Mesenchymal stem cell (in vitro differentiated cells and primary cell): Measurements from ENCODE around the gene C1R.

Source experiments
- DNase-seq: peaks from one replicate; pipeline ENCODE4 v3.0.0-alpha.2; 2013
- H2AFZ ChIP-seq: one replicate; pipeline ENCODE4 v1.6.1; 2013; ENCODE audit warnings: low read depth, mild to moderate bottlenecking, control low read depth, inconsistent platforms, low read length, moderate library complexity
- H2AK5ac ChIP-seq: 2 replicates; pipeline ENCODE4 v1.6.1; 2013; ENCODE audit warnings: low read length, moderate library complexity, mild to moderate bottlenecking, inconsistent platforms; ENCODE audit not compliant: severe bottlenecking
- H2BK120ac ChIP-seq: one replicate; pipeline ENCODE4 v1.6.1; 2013; ENCODE audit warnings: low read depth, mild to moderate bottlenecking, inconsistent platforms, low read length, moderate library complexity
- H2BK12ac ChIP-seq, 2 experiments: one replicate each; pipeline ENCODE4 v1.6.1; 2013; ENCODE audit warnings: inconsistent platforms in 2 of 2, low read length in 2 of 2, mild to moderate bottlenecking in 2 of 2, moderate library complexity in 2 of 2, control low read depth in 1 of 2
- H2BK15ac ChIP-seq: one replicate; pipeline ENCODE4 v1.6.1; 2013; ENCODE audit warnings: mild to moderate bottlenecking, low read depth, inconsistent platforms; ENCODE audit not compliant: poor library complexity, severe bottlenecking
- H2BK5ac ChIP-seq: 2 replicates; pipeline ENCODE4 v1.6.1; 2013; ENCODE audit warnings: low read depth, mild to moderate bottlenecking, low read length, control low read depth, inconsistent platforms; ENCODE audit not compliant: poor library complexity, severe bottlenecking
- H3K14ac ChIP-seq, 2 experiments: one replicate each; pipeline ENCODE4 v1.6.1; 2013; ENCODE audit warnings: inconsistent platforms in 2 of 2, low read length in 2 of 2, control low read depth in 1 of 2, mild to moderate bottlenecking in 1 of 2, moderate library complexity in 1 of 2
- H3K18ac ChIP-seq, 2 experiments: one replicate each; pipeline ENCODE4 v1.6.1; 2013; ENCODE audit warnings: inconsistent platforms in 2 of 2, low read length in 2 of 2, control low read depth in 1 of 2, low read depth in 1 of 2, mild to moderate bottlenecking in 1 of 2
- H3K23ac ChIP-seq, 2 experiments: one replicate each; pipeline ENCODE4 v1.6.1; 2013; ENCODE audit warnings: inconsistent platforms in 2 of 2, low read length in 2 of 2, mild to moderate bottlenecking in 2 of 2, moderate library complexity in 2 of 2, control low read depth in 1 of 2
- H3K27ac ChIP-seq: 2 replicates; pipeline ENCODE4 v1.5.1; 2013; ENCODE audit warnings: mild to moderate bottlenecking, moderate library complexity, low read length, control low read depth, inconsistent platforms; ENCODE audit not compliant: poor library complexity, severe bottlenecking
- H3K27me3 ChIP-seq, 2 experiments: 2 replicates each; pipeline versions ENCODE4 v1.6.1 to v1.7.0; 2013; ENCODE audit warnings: low read length in 2 of 2, mild to moderate bottlenecking in 2 of 2, moderate library complexity in 2 of 2, control low read depth in 1 of 2, inconsistent platforms in 1 of 2; ENCODE audit not compliant: control insufficient read depth in 1 of 2, insufficient read depth in 1 of 2
- H3K36me3 ChIP-seq, 2 experiments: 2 replicates each; pipeline versions ENCODE4 v1.6.1 to v1.7.0; 2013; ENCODE audit warnings: low read length in 2 of 2, control low read depth in 1 of 2, inconsistent platforms in 1 of 2, low read depth in 1 of 2, mild to moderate bottlenecking in 1 of 2; ENCODE audit not compliant: insufficient read depth in 2 of 2, control insufficient read depth in 1 of 2
- H3K4ac ChIP-seq, 2 experiments: one replicate each; pipeline ENCODE4 v1.6.1; 2013; ENCODE audit warnings: inconsistent platforms in 2 of 2, low read length in 2 of 2, mild to moderate bottlenecking in 2 of 2, moderate library complexity in 2 of 2, control low read depth in 1 of 2, low read depth in 1 of 2
- H3K4me1 ChIP-seq: 2 replicates; pipeline ENCODE4 v1.6.1; 2013; ENCODE audit warnings: low read depth, low read length, control low read depth; ENCODE audit not compliant: control insufficient read depth, insufficient read depth
- H3K4me2 ChIP-seq: 2 replicates; pipeline ENCODE4 v1.6.1; 2013; ENCODE audit warnings: low read length, mild to moderate bottlenecking, inconsistent platforms; ENCODE audit not compliant: poor library complexity, severe bottlenecking
- H3K4me3 ChIP-seq, 2 experiments: 2 replicates each; pipeline versions ENCODE4 v1.5.1 to v1.7.0; 2013; ENCODE audit warnings: low read length in 2 of 2, mild to moderate bottlenecking in 2 of 2, control low read depth in 1 of 2, low read depth in 1 of 2; ENCODE audit not compliant: insufficient read depth in 1 of 2
- H3K79me1 ChIP-seq: replicated peaks from 2 replicates; pipeline ENCODE4 v1.6.1; 2013; ENCODE audit warnings: mild to moderate bottlenecking, control low read depth, low read length, inconsistent platforms; ENCODE audit not compliant: poor library complexity, severe bottlenecking
- H3K9ac ChIP-seq: 2 replicates; pipeline ENCODE4 v1.7.0; 2013; ENCODE audit warnings: mild to moderate bottlenecking, low read length, moderate library complexity
- H3K9me3 ChIP-seq: 2 replicates; pipeline ENCODE4 v1.7.0; 2013; ENCODE audit warnings: mild to moderate bottlenecking, low read length; ENCODE audit not compliant: control insufficient read depth
- H4K8ac ChIP-seq: one replicate; pipeline ENCODE4 v1.6.1; 2013; ENCODE audit warnings: inconsistent platforms, mild to moderate bottlenecking, low read length, moderate library complexity
- H4K91ac ChIP-seq: one replicate; pipeline ENCODE4 v1.6.1; 2013; ENCODE audit warnings: mild to moderate bottlenecking, low read length, inconsistent platforms
- WGBS: methylation state at CpG from one replicate; pipeline ENCODE4 v1.1.7; 2013; ENCODE audit warnings: mixed read lengths; 5-methylcytosine and 5-hydroxymethylcytosine counted together

The C1R gene

GRCh38 chr12:7100239-7100638, 8.0 kb upstream of the C1R start:
- H2BK120ac ChIP-seq = no peak overlapping the region
- no peak overlapping the region for H3K4ac ChIP-seq
- no peak overlapping the region for H2AK5ac ChIP-seq
- no peak for DNase-seq
- H2AFZ ChIP-seq = no peak overlapping the region
- no peak overlapping the region for H3K4me2 ChIP-seq
- no peak overlapping the region for H2BK15ac ChIP-seq
- H3K14ac ChIP-seq = no peak overlapping the region
- peaks cover 28 to 61% of the 10 kb centered on the region in 2 experiments for H3K36me3 ChIP-seq
- WGBS = 91% methylated on average over 3 of the region's 4 CpGs
- H3K4me3 ChIP-seq = no peak overlapping the region
- no peaks in the 10 kb centered on the region for H3K9me3 ChIP-seq
- H2BK5ac ChIP-seq = no peak overlapping the region
- H3K23ac ChIP-seq = no peak overlapping the region
- no peak overlapping the region for H3K18ac ChIP-seq
- peaks cover 17% of the 10 kb centered on the region for H3K79me1 ChIP-seq
- H2BK12ac ChIP-seq = no peak overlapping the region
- no peak overlapping the region for H4K8ac ChIP-seq
- no peak overlapping the region for H3K27ac ChIP-seq
- no peak overlapping the region for H3K9ac ChIP-seq
- peaks cover 7% of the 10 kb centered on the region for H3K4me1 ChIP-seq
- no peaks in the 10 kb centered on the region for H3K27me3 ChIP-seq
- H4K91ac ChIP-seq = no peak overlapping the region

GRCh38 chr12:7099290-7099996, 7.2 kb upstream of the C1R start:
- no peak overlapping the region for H3K23ac ChIP-seq
- H2BK120ac ChIP-seq = no peak overlapping the region
- no peak overlapping the region for H3K4me3 ChIP-seq
- no peak overlapping the region for H2BK12ac ChIP-seq
- H3K4ac ChIP-seq = no peak overlapping the region
- no peak overlapping the region for H4K91ac ChIP-seq
- H2AFZ ChIP-seq = no peak overlapping the region
- no peaks in the 10 kb centered on the region for H3K9me3 ChIP-seq
- H2BK5ac ChIP-seq = no peak overlapping the region
- DNase-seq = no peak
- H3K79me1 ChIP-seq = peaks cover 15% of the 10 kb centered on the region
- H3K9ac ChIP-seq = no peak overlapping the region
- no peak overlapping the region for H4K8ac ChIP-seq
- no peaks in the 10 kb centered on the region for H3K27me3 ChIP-seq
- no peak overlapping the region for H3K14ac ChIP-seq
- H3K4me1 ChIP-seq = peaks cover 6% of the 10 kb centered on the region
- H3K36me3 ChIP-seq = peaks cover 27 to 54% of the 10 kb centered on the region in 2 experiments
- WGBS = 82% methylated on average over 9 of the region's 9 CpGs
- no peak overlapping the region for H3K18ac ChIP-seq
- no peak overlapping the region for H3K27ac ChIP-seq
- H2BK15ac ChIP-seq = no peak overlapping the region
- no peak overlapping the region for H3K4me2 ChIP-seq
- H2AK5ac ChIP-seq = no peak overlapping the region

GRCh38 chr12:7096979-7097378, 4.7 kb upstream of the C1R start:
- Histone ChIP-seq H3K4ac (no peak overlapping the region), H2AFZ (no peak overlapping the region), H2BK120ac (no peak overlapping the region), H3K79me1 (peaks cover 5% of the 10 kb centered on the region), H3K14ac (no peak overlapping the region), H2BK12ac (no peak overlapping the region), H4K8ac (no peak overlapping the region), H3K4me2 (no peak overlapping the region), H3K4me3 (no peak overlapping the region), H2BK5ac (no peak overlapping the region), H3K27me3 (peaks cover 0 to 5% of the 10 kb centered on the region in 2 experiments), H3K27ac (no peak overlapping the region), H3K4me1 (peaks cover 8% of the 10 kb centered on the region), H2BK15ac (no peak overlapping the region), H3K23ac (no peak overlapping the region), H2AK5ac (no peak overlapping the region), H3K9me3 (no peaks in the 10 kb centered on the region), H3K9ac (no peak overlapping the region), H3K36me3 (peaks cover 21 to 35% of the 10 kb centered on the region in 2 experiments), H3K18ac (no peak overlapping the region), H4K91ac (no peak overlapping the region)
- DNase-seq = no peak
- 89% methylated on average over 19 of the region's 19 CpGs for WGBS

GRCh38 chr12:7096006-7096932, 4.0 kb upstream of the C1R start:
- H2BK12ac ChIP-seq = no peak overlapping the region
- 90% methylated on average over 23 of the region's 26 CpGs for WGBS
- no peak overlapping the region for H3K14ac ChIP-seq
- H3K4ac ChIP-seq = no peak overlapping the region
- no peak overlapping the region for H3K9ac ChIP-seq
- H2AK5ac ChIP-seq = no peak overlapping the region
- H2BK5ac ChIP-seq = no peak overlapping the region
- no peak overlapping the region for H2BK15ac ChIP-seq
- H3K79me1 ChIP-seq = no peaks in the 10 kb centered on the region
- H3K23ac ChIP-seq = no peak overlapping the region
- H4K91ac ChIP-seq = no peak overlapping the region
- no peak overlapping the region for H3K4me3 ChIP-seq
- no peak overlapping the region for H2BK120ac ChIP-seq
- H2AFZ ChIP-seq = no peak overlapping the region
- H3K9me3 ChIP-seq = no peaks in the 10 kb centered on the region
- H3K18ac ChIP-seq = no peak overlapping the region
- peaks cover 0 to 5% of the 10 kb centered on the region in 2 experiments for H3K27me3 ChIP-seq
- no peak overlapping the region for H4K8ac ChIP-seq
- H3K4me1 ChIP-seq = peaks cover 8% of the 10 kb centered on the region
- H3K27ac ChIP-seq = no peak overlapping the region
- H3K4me2 ChIP-seq = no peak overlapping the region
- peaks cover 16 to 35% of the 10 kb centered on the region in 2 experiments for H3K36me3 ChIP-seq
- DNase-seq = no peak
